SHP77 (cell line): ENCODE measurements around the gene PRDM2.

Experiments used
- DNase-seq, 2 experiments: peaks; one replicate each; lab custom pipeline; 2025; lab: John Stamatoyannopoulos, UW

PRDM2 gene

DNA sequence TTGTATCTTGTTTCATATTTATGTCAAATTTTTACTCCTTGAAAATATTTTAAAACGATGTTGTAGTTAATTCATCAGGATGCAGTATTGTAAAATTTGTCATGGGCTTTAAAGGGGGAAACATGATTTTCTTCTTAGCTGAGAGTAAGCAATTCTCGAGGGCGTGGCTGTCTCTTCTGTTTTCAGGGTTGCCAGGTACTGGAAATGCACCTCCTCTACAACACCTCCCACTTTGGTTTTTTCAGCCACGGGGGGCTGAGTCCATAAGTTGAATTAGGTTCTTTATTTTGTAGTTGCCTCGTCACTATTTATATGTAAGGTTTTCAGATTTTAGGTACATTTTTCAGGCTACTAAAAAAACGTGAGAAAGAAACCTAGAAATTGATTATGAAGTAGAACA, 64.0 kb downstream of the PRDM2 start:
- DNase-seq = no peak

DNA sequence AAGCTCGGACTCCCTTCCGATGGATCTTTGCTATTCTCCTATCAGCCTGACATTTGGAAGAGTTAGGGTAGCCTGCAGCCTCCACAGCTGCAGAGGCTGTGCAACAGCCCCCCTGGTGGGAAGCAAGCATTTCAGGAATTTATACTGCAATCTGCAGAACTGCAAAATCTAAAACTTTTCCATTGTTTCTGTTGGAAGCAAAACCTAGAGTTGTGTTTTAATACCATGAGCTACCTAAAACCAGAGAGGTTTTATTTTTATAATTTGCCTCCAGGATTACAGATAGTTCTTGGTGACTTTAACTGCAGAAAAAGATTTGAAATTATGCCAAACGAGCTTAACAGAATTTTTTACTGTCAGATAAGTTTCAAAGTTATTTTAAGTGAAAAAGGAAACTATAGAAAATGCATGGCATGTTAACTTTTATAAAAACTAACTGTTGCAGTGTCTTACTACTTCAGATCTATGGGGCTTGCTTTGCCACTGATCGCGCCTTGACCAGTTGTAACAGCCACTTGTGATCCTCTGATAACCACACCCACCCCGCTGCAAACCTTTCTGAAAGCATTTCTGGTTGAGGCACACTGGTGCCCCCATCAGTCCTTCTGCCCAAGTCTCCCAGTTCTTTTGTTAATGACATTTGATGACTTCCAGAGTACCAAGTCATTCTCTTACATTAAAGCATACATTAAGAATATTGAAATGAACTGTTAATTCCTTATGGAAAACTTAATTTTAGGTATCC, 64.8 kb downstream of the PRDM2 start:
- no peak for DNase-seq

DNA sequence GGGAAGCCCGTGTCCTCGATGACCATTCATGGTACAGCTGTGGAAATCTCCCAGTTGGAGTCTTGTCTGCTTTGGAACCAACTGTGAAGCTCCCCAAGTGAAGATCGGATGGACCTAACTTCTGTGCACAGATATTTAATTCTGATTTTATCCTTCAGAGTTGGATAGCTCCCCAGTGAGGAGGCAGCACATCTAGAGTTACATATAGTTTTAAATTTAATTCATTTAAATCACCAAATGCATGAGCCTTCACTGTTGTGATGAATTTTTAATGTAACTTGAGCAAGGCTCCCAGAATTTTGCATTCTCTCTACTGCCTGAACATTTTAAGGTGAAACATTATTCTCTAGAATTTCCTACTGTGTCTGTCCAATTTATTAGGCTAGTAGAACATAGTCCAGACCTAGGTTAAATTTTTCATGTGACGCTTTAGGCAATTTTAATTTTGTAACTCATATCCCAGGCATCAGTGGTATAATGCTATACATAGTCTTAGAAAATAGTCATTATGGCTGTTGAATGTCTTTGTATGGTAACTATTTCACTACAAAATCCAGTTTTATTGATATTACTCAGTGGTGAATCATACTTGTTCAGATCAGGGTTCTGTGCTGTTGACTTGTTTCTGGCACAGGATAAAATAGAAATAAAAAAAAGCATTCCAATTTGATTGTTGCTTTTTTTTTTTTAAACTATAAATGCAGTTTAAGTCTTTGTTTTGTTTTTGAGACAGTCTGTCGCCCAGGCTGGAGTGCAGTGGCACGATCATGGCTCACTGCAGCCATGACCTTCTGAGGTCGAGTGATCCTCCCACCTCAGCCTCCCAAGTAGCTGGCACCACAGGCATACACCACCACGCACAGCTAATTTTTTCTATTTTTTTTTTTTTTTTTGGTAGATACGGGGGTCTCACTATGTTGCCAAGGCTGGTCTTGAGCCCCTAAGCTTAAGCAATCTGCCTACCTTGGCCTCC, 66.9 kb downstream of the PRDM2 start:
- DNase-seq = no peak

DNA sequence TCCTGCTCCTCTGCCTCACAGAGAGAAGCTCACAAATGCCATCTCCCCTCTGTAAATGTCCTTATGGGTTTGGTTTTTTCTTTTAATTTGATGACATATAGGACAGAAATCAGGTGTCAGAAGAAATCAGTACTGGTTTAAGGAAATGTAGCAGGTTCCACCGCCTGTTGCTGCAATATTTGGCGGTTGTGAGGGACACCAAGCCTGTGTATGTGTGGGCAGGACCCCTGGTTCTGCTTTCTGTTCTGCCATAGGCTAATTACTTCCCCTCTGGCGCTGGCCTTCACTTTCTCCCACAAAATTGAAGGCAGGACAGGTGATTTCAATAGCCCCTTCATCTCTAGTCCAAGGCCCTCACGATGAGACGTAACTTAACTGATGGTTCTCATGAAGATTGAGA, 69.2 kb downstream of the PRDM2 start:
- DNase-seq = no peak

DNA sequence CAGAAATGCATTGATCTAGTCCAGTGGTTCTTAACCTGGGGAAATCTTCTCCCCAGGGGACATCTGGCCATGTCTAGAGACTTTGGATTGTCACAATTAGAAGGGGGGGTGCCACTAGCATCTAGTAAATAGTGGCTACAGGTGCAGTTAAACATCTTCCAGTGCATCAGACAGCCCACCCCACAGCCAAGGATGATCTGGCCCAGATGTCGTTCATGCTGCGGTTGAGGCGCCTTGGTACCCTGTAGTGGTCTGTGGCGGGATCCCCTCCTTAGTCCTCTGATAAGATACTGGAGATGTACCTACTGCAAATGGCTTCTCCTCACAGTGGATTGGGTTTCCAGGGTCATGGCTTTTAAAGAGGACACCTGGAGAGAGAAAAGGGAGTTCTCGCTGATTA, 69.8 kb downstream of the PRDM2 start:
- no peak for DNase-seq

DNA sequence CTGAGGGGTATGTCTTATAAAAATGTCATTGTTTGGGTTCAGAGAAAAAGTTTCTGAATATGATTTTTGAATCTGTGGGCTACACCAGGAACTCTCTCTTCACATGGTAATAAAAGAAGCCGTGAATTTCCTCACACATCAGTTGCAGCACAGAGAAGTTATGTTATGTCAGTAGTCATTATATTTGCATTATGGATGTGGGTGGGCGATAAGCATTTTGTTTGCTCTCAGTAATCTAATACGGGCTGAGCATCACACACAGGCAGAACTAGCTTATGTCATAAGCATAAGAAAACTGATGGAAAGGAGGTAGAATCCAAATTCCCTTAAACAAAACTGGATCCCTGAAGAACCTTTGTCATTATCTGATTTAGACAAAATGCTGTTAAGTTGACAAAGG, 70.8 kb downstream of the PRDM2 start:
- DNase-seq = no peak

DNA sequence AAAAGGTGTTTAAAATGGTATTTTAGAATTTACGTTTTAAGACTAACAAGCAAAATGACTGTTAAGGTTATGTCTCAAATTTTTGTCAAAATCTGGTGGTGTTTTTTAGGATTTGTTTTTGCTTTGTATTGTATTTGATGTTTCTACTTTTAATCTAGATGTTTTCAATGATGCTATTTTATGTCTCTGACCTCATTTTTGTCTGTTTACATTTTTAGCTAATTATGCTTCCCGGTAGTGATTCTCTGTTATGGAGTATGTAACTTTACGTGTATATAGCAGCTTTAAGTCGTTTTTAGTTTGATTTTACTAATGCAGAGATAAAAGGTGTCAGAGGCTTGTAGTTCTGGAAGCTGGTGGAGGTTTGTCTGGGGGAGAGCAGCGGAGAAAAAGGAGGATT, 71.8 kb downstream of the PRDM2 start:
- DNase-seq = no peak

DNA sequence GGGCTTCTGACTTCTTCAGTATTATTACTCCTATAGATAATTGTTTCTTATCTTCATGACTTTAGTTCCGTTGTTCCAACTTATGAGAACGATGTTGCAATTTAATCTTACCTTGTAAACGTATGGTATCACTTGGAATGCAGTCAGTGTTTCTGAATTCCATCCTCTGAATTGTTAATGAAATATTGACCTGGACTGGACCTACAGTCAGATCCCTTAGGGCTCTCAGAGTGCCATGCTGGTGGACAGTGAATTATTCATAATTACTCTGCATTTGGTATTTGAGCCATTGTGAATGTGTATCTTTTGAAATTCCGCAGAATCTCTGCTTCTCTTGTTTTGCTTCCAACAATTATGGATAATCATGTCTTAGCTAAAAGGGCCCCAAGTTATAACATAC, 72.3 kb downstream of the PRDM2 start:
- no peak for DNase-seq

DNA sequence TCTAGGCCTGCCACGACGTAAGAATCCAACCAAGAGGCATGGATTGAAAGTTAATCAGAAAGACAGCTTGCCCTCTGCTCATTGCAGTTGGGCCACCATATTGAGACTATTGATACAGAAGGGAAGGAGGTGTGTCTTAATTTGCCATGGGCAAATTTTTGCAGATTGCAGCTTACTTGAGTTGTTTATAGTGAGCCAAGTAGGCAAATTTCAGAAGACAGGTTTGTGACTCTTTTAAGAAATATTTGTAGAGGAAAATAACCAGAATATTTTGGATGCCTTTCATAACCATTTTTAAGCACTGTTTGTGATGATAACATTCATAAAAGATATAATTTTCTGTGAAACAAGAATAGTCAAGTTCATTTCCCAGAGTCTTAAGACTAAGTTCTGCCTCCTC, 74.1 kb downstream of the PRDM2 start:
- DNase-seq = no peak

DNA sequence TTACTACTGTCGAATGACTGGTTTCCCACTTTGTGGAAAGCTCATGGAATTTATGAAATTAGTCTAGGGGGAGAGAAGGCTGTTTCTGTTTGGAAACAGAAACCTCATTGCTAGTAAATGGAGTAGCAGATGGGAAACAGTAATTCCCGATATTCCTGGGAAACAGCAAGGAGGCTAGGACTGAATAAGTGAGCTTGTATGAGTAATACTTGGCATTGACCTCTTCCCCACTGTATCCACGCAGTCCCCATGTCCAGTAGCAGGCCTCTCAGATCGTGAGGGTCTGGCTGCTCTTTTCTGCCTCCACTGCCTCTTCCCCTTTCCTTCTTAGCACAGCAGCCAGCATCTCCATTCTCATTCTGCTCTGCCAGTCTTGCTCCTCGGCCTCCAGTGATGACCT, 75.5 kb downstream of the PRDM2 start:
- no peak for DNase-seq

DNA sequence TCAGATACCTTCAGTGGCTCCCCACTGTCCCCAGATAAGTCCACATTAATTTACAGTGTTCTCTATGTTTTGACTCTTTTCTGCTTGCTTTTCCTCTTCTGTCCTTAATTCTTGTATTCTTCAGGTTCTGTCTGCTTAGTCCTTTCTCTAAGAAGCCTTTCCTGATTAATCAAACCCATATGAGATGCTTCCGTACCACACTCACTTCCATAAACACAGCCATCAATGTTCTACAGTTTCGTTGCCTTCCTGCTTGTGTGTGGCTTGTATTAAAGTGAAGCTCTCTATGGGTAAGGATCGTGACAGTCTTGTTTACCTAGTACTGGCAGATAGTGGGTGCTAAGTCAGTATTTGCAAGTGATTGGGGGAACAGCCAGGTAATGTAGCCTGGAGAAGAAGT, 75.9 kb downstream of the PRDM2 start:
- no peak for DNase-seq

DNA sequence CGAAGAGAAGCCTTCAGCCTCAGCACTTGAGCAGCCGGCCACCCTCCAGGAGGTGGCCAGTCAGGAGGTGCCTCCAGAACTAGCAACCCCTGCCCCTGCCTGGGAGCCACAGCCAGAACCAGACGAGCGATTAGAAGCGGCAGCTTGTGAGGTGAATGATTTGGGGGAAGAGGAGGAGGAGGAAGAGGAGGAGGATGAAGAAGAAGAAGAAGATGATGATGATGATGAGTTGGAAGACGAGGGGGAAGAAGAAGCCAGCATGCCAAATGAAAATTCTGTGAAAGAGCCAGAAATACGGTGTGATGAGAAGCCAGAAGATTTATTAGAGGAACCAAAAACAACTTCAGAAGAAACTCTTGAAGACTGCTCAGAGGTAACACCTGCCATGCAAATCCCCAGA, 78.4 kb downstream of the PRDM2 start:
- DNase-seq = no peak

DNA sequence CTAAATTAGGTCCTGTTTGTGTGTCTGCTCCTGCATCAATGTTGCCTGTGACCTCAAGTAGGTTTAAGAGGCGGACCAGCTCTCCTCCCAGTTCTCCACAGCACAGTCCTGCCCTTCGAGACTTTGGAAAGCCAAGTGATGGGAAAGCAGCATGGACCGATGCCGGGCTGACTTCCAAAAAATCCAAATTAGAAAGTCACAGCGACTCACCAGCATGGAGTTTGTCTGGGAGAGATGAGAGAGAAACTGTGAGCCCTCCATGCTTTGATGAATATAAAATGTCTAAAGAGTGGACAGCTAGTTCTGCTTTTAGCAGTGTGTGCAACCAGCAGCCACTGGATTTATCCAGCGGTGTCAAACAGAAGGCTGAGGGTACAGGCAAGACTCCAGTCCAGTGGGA, 79.9 kb downstream of the PRDM2 start:
- DNase-seq = no peak

DNA sequence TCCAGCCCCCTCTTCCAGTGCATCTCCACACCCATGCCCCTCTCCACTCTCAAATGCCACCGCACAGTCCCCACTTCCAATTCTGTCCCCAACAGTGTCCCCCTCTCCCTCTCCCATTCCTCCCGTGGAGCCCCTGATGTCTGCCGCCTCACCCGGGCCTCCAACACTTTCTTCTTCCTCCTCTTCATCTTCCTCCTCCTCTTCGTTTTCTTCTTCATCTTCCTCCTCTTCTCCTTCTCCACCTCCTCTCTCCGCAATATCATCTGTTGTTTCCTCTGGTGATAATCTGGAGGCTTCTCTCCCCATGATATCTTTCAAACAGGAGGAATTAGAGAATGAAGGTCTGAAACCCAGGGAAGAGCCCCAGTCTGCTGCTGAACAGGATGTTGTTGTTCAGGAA, 80.8 kb downstream of the PRDM2 start:
- DNase-seq = no peak

DNA sequence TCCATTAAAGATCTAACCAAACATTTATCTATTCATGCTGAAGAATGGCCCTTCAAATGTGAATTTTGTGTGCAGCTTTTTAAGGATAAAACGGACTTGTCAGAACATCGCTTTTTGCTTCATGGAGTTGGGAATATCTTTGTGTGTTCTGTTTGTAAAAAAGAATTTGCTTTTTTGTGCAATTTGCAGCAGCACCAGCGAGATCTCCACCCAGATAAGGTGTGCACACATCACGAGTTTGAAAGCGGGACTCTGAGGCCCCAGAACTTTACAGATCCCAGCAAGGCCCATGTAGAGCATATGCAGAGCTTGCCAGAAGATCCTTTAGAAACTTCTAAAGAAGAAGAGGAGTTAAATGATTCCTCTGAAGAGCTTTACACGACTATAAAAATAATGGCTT, 81.2 kb downstream of the PRDM2 start:
- no peak for DNase-seq

DNA sequence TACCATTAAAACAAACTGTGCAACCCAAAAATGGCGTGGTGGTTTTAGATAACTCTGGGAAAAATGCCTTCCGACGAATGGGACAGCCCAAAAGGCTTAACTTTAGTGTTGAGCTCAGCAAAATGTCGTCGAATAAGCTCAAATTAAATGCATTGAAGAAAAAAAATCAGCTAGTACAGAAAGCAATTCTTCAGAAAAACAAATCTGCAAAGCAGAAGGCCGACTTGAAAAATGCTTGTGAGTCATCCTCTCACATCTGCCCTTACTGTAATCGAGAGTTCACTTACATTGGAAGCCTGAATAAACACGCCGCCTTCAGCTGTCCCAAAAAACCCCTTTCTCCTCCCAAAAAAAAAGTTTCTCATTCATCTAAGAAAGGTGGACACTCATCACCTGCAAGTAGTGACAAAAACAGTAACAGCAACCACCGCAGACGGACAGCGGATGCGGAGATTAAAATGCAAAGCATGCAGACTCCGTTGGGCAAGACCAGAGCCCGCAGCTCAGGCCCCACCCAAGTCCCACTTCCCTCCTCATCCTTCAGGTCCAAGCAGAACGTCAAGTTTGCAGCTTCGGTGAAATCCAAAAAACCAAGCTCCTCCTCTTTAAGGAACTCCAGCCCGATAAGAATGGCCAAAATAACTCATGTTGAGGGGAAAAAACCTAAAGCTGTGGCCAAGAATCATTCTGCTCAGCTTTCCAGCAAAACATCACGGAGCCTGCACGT, 82.1 kb downstream of the PRDM2 start:
- DNase-seq = no peak

DNA sequence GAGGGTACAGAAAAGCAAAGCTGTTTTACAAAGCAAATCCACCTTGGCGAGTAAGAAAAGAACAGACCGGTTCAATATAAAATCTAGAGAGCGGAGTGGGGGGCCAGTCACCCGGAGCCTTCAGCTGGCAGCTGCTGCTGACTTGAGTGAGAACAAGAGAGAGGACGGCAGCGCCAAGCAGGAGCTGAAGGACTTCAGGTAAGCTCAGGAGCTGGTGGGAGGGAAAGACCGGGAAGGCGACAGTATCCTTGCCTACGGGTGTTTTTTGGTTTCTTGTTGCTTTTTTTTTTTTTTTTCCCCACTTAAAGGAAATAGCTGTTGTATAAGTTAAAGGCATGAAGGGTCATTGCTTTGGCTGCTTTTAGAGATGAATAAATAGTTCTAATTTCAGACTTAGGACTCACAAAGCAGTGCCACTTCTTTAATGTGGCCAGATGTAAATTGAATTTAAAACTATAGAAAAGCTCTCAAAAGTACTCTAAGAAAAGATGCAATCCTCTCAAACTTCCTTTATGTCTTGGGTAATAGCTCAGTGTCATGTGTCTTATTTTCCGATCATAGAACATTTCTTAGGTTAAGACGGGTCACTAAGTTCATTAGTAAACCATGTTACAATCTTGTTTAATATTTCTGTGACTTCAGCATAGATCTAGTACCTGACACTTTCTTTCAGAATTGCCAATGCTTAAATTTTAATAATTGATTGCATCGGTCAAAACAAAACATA, 82.8 kb downstream of the PRDM2 start:
- no peak for DNase-seq

DNA sequence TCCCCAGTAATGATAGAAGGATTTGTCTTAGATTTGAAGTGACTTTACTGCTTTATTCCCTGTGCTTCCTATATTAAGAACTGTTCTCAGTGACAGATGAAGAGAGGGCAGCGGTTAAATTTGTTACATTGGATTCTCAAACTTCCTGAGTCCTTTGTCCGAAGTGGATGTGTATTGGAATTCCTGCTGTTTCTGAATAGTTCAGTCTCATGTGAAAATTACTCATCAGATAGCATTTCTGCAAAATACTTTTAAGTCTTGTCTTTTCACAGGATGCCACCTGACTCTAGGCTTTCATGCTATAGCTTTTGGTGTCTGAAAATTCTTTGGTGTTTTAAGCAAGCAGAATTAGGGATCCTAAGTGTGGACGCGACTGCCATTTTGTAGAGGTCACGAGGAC, 83.6 kb downstream of the PRDM2 start:
- DNase-seq = no peak

DNA sequence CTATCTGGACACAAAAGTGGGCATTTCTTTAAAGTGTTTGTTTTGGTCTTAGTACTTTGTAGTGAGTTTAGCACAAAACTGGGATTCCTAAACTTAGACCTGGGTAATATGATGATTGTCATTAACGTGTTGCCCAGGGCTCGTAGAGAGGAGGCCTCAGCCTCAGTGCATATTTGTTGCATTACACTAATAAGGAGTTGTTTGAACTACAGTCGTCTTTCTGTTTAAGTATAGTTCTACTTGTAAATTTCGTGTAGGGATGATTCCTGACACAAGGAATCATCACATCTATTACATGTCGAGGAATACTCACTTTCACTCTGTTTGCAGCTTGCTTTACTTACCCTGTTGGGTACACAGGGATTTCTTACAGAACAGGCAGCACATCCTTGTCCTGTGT, 85.0 kb downstream of the PRDM2 start:
- DNase-seq = no peak

DNA sequence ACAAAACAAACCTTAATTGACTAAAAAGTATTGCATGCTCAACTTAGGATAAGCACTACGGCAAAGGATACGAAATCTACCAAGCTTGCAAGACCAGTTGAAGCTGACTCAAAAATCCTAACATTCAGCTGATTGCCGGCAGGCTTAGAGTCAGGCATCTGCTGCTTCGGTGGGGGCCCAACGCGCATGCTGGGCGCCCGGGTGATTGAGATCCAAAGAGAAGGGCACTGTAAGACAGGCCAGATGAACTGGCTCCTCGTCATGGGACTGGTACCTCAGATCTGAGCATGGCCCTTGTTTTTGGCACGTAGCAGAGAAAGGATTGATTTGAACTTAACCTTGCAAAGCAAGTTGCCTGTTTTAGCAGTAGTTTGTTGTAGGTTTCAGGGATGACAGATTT, 86.6 kb downstream of the PRDM2 start:
- DNase-seq = no peak

DNA sequence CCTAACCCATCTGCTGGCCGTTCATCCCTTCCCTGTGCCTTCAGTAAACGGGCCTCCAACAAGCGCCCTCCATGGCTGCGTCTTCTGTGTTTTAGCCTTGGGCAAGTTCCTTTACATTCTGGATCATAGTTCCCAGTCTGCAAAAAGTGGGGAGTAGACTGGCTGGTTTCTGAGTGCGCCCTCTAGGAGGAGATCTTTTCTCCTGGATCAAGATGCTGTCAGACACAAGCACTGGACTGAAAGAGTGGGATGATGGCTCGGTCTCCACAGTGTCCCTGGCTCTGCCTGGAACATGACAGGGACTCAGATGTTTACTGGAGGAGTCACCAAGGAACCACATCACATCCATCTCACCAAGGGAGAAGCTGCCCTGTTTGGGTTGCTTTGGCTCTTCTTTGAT, 88.8 kb downstream of the PRDM2 start:
- no peak for DNase-seq
